Uterus (tissue), 4 donors: ENCODE results near the gene KPNA1. TPM values are rescaled to one million over a fixed set of nuclear protein-coding genes. Genes with fewer than 3 reads are reported as not detected.

Experiments
- DNase-seq, 2 donors: peaks; one replicate each; pipeline ENCODE4 v3.0.0-alpha.2; 2019 to 2020
- H3K27ac ChIP-seq, 2 donors: fragments of 200-600 bp; sonication (generic); 1 replicate in 1 of 2; 2 replicates in 1 of 2; pipeline ENCODE4 v1.5.1; 2016 to 2018
- H3K27me3 ChIP-seq, 2 donors: fragments of 200-600 bp; sonication (generic); one replicate each; pipeline ENCODE4 v1.5.1; 2018 to 2019; ENCODE audit warnings: control low read depth in 1 of 2
- H3K36me3 ChIP-seq, 2 donors: fragments of 200-600 bp; sonication (generic); one replicate each; pipeline ENCODE4 v1.5.1; 2019; ENCODE audit warnings: control low read depth in 1 of 2
- H3K4me1 ChIP-seq, 2 donors: fragments of 200-600 bp; sonication (generic); one replicate each; pipeline ENCODE4 v1.5.1; 2018 to 2019; ENCODE audit warnings: control low read depth in 1 of 2
- H3K4me3 ChIP-seq, 2 donors: fragments of 200-600 bp; sonication (generic); 1 replicate in 1 of 2; 2 replicates in 1 of 2; pipeline ENCODE4 v1.5.1; 2018 to 2019; ENCODE audit warnings: mild to moderate bottlenecking in 1 of 2
- H3K9me3 ChIP-seq, 2 donors: fragments of 200-600 bp; sonication (generic); one replicate each; pipeline ENCODE4 v1.5.1; 2019; ENCODE audit warnings: control low read depth in 1 of 2
- POLR2A ChIP-seq, 2 donors: fragments of 450-650 bp; IDR thresholded peaks; one replicate each; pipeline ENCODE4 v1.6.1; 2016; ENCODE audit warnings: antibody characterized with exemption in 2 of 2, mild to moderate bottlenecking in 1 of 2, moderate library complexity in 1 of 2
- intact Hi-C: fragments of 100-400 bp; cut with DNase I; formaldehyde crosslinking; loops from one replicate; pipeline ENCODE4 v1.15.1; 2023; ENCODE audit warnings: low total_unique reads
- total RNA-seq, 4 donors: library from RNA; depleted of rRNA in 3 of 4; stranded (reverse); fragments of >200 nt in 3 of 4; gene quantifications; one replicate each; pipeline versions ENCODE4 v1.1.0 to v1.2.4, GENCODE V29; 2014 to 2023
- TF ChIP-seq, protein P1 (sequence below), 4 experiments: fragments of 200-600 bp in 2 of 4; fragments of 450-650 bp in 2 of 4; sonication (generic) in 2 of 4; IDR thresholded peaks; one replicate each; pipeline ENCODE4 v1.5.1; 2016 to 2019; ENCODE audit warnings: antibody characterized with exemption in 4 of 4, mild to moderate bottlenecking in 2 of 4, moderate library complexity in 1 of 4
- donor health status: DM: yes; HTN: yes; CAD: no.

Gene KPNA1
- total RNA-seq, 4 donors from 2014 or later = 37.4 to 88.3 (median 46.4) TPM

DNA sequence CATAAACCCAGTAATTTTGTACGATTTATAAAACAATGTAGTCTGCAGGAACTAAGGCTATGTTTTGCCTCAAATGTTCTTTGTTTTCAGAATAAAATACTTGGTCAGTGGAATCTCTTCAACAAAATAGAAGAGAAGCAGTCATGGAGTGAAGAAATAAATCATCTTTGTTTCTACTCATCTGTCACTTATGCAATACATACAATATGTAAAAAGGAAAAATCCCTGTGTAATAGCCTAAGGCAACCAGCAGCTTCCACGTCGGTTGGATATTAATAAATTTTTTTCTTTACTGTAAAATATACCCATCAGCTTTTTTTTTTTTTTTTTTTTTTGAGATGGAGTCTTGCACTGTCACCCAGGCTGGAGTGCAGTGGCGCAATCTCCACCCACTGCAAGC, 93.6 kb downstream of the KPNA1 start:
- TF ChIP-seq POLR2A (IDR thresholded peaks at IDR 0.05) = no peak
- TF ChIP-seq, protein P1, sequence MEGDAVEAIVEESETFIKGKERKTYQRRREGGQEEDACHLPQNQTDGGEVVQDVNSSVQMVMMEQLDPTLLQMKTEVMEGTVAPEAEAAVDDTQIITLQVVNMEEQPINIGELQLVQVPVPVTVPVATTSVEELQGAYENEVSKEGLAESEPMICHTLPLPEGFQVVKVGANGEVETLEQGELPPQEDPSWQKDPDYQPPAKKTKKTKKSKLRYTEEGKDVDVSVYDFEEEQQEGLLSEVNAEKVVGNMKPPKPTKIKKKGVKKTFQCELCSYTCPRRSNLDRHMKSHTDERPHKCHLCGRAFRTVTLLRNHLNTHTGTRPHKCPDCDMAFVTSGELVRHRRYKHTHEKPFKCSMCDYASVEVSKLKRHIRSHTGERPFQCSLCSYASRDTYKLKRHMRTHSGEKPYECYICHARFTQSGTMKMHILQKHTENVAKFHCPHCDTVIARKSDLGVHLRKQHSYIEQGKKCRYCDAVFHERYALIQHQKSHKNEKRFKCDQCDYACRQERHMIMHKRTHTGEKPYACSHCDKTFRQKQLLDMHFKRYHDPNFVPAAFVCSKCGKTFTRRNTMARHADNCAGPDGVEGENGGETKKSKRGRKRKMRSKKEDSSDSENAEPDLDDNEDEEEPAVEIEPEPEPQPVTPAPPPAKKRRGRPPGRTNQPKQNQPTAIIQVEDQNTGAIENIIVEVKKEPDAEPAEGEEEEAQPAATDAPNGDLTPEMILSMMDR (IDR thresholded peaks at IDR 0.05) = no peak
- H3K4me1 ChIP-seq = peaks cover 6% of the 10 kb centered on the region in 2 donors
- no peaks in the 10 kb centered on the region for H3K27me3 ChIP-seq
- no peaks in the 10 kb centered on the region for H3K36me3 ChIP-seq
- H3K9me3 ChIP-seq = no peaks in the 10 kb centered on the region
- intact Hi-C loops = no loop called here
- H3K4me3 ChIP-seq = no peak overlapping the region
- no peak for DNase-seq
- no peak overlapping the region for H3K27ac ChIP-seq

DNA sequence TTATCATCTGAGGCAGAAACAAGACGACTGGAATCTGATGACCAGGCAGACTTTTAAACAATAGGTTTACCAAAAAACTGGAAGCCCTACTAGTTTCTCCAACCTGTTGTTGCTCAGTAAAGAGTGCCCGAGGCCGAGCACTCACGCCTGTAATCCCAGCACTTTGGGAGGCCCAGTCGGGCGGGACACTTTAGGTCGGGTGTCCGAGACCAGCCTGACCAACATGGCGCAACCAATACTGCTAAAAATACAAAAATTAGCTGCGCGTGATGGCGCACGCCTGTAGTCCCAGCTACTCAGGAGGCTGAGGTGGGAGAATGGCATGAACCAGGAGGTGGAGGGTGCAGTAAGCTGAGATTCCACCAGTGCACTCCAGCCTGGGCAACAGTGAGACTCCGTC, 97.8 kb downstream of the KPNA1 start:
- intact Hi-C loops = no loop called here
- no peak for TF ChIP-seq POLR2A (IDR thresholded peaks at IDR 0.05)
- TF ChIP-seq, protein P1 (IDR thresholded peaks at IDR 0.05) = no peak
- Histone ChIP-seq H3K4me1 (peaks cover 6% of the 10 kb centered on the region in 2 donors), H3K27me3 (no peaks in the 10 kb centered on the region), H3K4me3 (peak overlapping the region; percentile 76 to 86), H3K9me3 (no peaks in the 10 kb centered on the region), H3K36me3 (no peaks in the 10 kb centered on the region), H3K27ac (peak overlapping the region; percentile 87 to 89)
- DNase-seq = no peak

DNA sequence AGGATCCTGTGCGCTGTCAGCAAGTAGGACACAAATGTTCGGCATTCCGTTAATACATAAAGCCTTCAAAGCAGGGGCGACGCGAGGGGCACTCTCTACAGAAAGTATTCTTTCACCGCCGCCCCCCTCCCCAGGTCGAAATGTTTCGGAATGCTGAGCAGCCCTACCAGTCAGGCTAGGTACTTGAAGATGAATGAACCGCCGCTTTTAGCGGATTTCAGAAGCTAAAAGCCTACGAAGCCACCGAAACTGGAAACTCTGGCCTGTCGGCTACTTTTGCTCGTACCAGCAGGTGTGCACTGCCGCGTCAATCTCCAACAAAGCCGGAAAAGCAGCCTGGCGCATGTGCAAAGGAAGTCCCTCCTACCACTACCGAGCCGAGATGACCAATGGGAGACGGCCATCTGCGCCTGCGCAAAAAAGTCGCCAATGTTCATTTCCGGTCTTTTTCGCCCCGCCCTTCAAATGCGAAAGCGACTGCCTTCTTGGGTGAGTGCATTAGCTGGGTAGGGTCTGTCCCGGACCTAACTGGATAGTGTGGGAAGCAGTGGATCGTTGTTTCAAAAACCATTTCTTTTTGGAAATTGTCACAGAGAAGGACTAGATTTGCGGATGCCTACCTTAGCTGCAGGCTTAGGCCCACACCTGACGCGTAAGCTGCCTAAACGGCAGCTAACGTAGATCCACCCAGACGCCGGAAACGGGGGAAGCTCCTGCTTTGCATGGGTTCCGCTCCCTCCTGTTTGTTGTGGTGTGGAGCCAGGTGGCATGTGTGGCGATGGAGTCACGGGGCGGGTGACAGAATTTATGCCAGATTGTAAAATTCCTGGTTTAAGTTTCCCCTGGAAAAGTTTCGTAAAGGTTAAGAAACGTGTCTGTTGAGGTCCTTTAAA, 98.7 kb downstream of the KPNA1 start, which contains the start of gene WDR5B:
Gene WDR5B (minus strand): TSS at position 301 of the 893 bp plus-strand sequence. CDS start 534 bp downstream, outside the sequence.
- peaks cover 6% of the 10 kb centered on the region in 2 donors for H3K4me1 ChIP-seq
- H3K36me3 ChIP-seq = no peaks in the 10 kb centered on the region
- DNase-seq = peak; percentile 98
- no peaks in the 10 kb centered on the region for H3K9me3 ChIP-seq
- peak within 1 kb of the TSS; percentile 76 to 86 for H3K4me3 ChIP-seq
- H3K27me3 ChIP-seq = no peaks in the 10 kb centered on the region
- peak within 1 kb of the TSS; percentile 87 to 89 for H3K27ac ChIP-seq
- intact Hi-C loops = no loop called here
- TF ChIP-seq, protein P1 (IDR thresholded peaks at IDR 0.05) = peak in 1 of 4 experiments; percentile 19
- peak; percentile 81 to 84 for TF ChIP-seq POLR2A (IDR thresholded peaks at IDR 0.05)

DNA sequence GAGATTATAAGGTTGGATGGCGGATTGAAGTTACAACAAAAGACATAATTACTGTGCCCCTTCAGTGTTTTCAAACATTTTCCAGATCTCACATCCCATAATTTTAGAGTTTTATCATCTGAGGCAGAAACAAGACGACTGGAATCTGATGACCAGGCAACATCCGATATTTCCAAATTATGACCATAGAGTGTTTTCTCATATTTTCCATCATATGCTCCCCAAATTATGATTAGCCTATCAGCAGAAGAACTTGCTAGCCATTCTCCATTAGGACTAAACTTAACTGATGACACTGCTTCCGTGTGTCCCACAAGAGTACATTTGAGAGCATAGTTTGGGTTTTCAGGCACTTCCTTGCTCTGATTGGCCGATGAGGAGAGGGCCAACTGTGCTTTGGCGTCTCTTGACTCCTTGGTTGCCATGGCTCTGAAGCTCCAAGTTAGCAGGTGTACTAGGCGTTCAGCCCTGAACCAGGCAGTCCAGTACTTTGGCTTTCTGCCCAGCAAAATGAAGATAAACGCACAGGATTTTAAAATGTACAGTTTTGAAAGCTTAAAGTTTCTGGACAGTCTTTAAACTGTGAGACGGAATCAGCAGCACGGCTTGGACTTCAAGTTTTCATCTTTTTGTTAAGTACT, 99.5 kb downstream of the KPNA1 start:
- Histone ChIP-seq H3K27me3 (no peaks in the 10 kb centered on the region), H3K9me3 (no peaks in the 10 kb centered on the region), H3K27ac (peak overlapping the region; percentile 87 to 89), H3K36me3 (no peaks in the 10 kb centered on the region), H3K4me1 (peaks cover 6% of the 10 kb centered on the region in 2 donors), H3K4me3 (peak overlapping the region; percentile 76 to 86)
- DNase-seq = peak in 1 of 2 donors; percentile 16
- TF ChIP-seq, protein P1 (IDR thresholded peaks at IDR 0.05) = no peak
- TF ChIP-seq POLR2A (IDR thresholded peaks at IDR 0.05) = no peak
- intact Hi-C loops = no loop called here

DNA sequence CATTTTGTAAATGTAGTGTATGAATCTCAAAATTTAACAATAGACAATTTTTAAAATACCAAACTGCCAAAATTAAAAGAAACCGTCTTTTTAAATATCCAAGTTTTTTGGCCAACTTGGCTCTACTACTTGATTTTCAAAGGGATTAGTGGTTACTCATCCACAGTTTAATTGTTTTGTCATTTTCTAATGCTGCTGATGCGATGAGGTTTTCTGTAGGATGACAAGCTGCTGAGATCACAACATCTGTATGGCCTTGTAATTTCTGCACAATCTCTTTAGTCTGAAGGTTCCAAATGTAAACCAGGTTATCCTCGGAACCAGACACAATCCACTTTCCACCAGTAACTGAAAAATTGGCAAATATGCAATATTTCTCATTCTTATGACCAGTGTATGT, 100.3 kb downstream of the KPNA1 start:
- intact Hi-C loops = no loop called here
- H3K4me3 ChIP-seq = no peak overlapping the region
- no peak overlapping the region for H3K27ac ChIP-seq
- no peak for DNase-seq
- peaks cover 6% of the 10 kb centered on the region in 2 donors for H3K4me1 ChIP-seq
- no peaks in the 10 kb centered on the region for H3K27me3 ChIP-seq
- H3K36me3 ChIP-seq = no peaks in the 10 kb centered on the region
- TF ChIP-seq, protein P1 (IDR thresholded peaks at IDR 0.05) = no peak
- no peak for TF ChIP-seq POLR2A (IDR thresholded peaks at IDR 0.05)
- H3K9me3 ChIP-seq = no peaks in the 10 kb centered on the region
